TTC549 (cell line): ENCODE results near the gene PSORS1C2.

ENCODE experiments used
- FAIRE-seq: peaks from 2 replicates; lab custom pipeline; 2012; peaks lifted over from hg19 to GRCh38; lab: Jason Lieb, UNC

The PSORS1C2 gene

DNA sequence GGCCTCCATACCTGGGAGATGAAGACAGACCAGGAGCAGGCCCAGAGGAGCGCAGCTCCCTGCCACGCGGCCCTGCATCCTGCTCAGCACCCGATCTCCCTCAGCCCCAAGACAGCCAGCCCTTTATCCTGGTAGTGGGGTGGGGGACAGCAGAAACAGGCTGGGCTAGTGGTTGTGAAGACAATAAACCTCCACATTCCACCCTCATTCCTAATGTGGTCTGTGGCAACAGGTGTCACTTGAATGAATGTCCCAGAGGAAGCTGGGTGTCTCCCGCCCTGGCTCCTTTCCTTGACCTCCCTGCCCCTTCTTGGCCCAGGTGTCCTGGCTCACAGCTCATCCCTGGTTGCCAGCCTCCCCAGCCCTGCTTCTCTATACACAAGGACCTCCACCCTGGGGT, 26.4 kb downstream of the PSORS1C2 start, which contains the start of gene C6orf15:
Gene C6orf15 (minus strand): TSS at position 98 of the 400 bp plus-strand sequence. CDS start 20 bp downstream, at position 78.
- FAIRE-seq = no peak

DNA sequence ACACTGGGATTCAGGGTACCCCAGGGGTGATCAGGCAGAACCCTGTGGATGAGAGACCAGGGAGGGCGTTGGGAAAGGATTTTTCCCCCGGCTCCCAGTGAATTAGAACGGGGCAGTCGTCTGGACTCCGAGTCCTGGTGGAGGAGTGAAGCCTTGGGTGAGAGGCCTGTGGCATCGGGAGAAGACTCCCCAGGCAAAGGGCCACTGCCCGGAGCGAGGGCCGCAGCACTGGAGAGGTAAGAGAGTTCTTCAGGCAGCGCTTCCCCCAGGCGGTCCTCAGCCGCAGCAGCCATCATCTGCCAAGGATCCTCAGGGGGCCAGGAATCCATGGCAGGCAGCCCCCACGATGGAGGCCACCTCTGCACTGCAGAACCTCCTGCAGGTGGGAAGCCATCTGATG, 27.2 kb downstream of the PSORS1C2 start:
- no peak for FAIRE-seq

DNA sequence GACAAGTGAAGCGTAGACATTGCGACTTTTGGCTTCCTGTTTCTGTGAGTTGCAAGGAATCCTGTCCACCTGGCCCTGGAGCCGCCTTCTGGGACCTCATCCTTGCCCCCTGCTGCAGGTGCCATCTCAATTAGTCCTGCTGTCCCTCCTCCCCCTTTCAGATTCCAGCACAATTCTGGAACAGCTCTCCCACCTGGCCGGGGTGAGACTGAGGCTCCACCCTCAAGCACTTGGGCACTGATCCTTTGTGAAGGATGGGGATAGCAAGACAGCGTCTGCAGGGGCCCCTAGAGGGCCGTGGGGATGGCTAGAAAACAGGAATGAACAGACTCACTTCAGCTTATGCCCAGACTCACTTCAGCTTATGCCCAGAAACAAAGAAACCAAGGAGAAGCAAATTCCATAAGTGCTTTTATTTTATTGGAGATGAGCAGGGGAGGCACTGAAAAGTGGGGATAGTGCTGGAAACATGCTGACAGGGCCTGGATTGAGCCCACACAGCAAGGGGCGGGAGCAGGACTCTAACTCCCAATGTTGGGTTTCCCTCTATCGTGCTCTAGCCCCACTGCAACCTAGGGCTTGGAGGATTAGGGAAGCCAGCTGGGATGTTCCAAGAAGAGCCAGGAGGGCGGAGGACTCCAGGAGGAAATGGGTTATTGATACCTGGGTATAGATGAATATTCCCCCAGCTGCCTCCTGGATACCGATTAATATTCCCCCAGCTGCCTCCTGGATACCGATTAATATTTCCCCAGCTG, 27.9 kb downstream of the PSORS1C2 start:
- FAIRE-seq = no peak

DNA sequence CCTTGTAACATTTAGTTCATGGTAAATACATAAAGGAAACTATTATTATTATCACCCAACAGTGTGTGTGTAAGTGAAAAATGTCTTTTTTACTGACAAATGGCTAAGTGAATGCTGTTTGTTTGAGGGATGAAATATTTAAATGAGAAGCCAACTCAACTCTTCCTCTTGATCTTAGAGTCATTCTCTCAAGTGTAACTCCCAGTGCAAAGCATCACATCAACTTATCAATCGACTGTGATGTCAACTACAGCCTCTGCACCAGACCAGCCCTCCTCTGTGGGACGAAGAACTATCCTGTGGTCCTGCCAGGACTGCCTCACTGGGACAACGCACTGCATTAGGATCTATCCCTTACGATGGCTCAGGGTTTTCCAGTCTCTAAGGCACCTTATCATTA, 31.8 kb downstream of the PSORS1C2 start:
- FAIRE-seq = no peak

DNA sequence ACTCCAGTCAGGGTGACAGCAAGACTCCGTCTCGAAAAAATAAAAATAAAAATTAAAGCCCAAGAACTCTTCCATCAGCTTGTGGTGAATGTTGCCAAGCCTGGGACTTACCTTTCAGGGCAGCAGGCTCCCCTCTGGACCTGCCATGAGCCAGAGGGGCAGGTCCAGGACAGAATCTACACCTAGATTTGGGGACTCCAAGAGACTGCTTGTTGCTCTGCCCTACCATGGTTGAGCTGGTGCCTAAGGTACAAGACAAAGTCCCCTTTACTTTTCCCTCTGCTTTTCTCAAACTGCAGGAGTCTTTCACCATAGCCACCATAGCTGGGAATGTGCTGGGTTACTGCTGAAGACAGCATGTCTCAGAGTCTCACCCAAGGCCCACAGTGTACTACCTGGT, 35.7 kb downstream of the PSORS1C2 start:
- no peak for FAIRE-seq

DNA sequence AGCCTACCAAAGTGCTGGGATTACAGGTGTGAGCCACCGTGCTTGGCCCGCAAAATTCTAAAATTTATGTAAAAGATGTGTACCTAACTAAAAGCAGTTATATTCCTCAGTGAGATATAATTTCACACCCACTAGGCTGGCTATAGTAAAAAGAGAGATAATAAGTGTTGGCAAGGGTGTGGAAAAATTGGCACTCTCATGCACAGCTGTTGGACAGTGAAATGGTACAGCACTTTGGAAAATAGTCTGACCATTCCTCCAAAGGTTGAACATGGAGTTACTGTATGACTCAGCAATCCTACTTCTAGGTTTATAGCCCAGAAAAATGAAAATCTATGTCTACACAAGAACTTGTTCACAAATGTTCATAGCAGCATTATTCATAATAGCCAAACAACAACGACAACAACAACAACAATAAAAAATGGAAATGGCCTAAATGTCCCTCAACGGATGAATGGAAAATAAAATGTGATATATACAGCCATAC, 40.4 kb downstream of the PSORS1C2 start:
- no peak for FAIRE-seq

DNA sequence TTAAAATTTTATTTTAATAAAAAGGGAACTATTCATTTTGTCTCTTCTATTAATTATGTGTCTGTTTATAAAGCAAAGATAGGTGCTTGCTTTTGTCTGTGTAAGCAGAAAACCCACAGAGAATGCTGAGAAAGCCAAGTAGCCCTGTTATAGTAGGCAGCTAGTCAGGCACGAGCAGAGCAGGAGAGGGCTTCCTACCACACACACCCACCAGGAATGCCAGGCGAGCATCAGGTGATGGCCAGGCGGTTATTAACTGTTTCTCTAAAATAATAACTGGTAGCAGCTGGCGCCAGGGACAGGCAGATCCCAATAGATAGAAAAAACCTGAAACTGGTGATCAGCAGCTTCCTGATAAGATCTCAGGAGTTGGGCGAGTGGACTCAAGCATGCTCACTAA, 42.2 kb downstream of the PSORS1C2 start:
- no peak for FAIRE-seq

DNA sequence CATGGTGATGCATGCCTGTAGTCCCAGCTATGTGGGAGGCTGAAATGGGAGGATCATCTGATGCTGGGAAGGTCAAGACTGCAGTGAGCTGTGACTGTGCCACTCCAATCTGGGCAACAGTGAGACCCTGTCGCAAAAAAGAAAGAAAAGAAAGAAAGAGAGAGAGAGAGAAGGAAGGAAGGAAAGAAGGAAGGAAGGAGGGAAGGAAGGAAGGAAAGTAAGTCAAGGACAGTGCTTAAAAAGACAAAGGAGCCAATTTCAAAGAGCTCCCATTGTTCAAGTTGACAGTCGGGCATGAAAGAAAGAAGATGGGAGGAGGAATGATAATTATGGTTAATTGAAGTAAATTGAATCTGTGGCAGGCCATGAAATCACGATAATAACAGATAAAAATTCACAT, 42.7 kb downstream of the PSORS1C2 start:
- FAIRE-seq = no peak

DNA sequence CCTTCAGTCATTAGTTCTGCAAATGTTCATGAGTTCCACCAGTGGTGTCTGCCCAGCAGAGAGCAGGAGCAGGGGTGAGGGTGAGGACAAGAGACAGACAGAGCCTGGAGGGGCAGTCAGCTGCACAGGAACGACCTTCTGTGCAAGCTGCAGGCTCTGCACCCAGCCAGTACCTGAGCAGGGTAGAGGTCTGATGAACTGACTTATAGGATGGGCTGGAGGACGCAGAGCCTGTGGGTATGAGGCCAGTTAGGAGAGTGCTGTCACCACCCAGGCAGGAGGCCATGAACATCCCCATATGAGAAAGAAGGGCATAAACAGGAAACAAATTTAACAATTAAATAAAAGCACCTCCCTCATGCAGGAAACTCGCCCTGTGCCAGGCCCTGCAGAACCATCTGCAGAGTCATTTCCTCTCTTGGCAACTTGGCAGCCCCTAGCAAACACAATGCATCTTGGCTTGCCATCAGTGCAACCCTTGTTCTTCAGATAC, 44.4 kb downstream of the PSORS1C2 start:
- FAIRE-seq = no peak

DNA sequence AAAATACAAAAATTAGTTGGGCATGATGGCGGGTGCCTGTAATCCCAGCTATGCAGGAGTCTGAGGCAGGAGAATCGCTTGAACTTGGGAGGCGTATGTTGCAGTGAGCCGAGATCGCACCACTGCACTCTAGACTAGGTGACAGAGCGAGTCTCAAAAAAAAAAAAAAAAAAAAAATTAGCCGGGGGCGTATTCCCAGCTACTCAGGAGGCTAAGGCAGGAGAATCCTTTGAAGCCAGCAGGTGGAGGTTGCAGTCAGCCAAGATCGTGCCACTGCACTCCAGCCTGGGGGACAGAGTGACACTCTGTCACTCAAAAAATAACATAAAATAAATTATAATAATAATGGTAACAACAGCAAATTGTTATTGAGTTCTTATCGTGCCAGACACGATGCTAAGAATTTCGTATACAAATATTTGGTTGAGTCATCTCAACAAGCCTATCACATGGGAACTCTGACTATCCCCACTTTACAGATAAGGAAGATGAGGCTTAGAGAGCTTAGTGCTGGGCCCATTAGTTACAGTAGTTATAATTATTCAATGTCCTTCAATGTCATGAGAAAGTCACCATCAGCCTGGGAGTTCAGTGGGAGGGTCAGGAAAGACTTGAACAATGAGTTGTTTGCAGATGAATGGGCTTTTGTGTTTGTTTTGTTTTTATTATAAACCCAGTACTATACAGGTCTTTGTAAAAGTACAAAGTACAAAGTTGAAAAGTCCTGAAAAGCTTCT, 45.9 kb downstream of the PSORS1C2 start:
- no peak for FAIRE-seq

DNA sequence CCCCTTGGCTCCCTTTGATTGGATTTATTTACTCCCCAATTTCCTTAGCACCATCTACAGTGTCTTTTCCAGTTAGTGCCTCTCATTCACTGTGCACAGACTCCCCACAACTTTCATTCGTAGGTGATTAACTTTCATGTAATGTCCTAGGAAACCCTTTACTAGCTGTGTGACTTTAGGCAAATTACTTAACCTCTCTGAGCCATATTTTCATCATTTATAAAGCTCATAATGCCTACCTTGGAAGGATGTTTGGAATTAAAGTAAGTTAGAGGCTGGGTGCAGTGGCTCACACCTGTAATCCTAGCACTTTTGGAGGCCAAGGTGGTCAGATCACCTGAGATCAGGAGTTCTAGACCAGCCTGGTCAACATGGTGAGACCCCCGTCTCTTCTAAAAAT, 46.6 kb downstream of the PSORS1C2 start:
- FAIRE-seq = no peak

DNA sequence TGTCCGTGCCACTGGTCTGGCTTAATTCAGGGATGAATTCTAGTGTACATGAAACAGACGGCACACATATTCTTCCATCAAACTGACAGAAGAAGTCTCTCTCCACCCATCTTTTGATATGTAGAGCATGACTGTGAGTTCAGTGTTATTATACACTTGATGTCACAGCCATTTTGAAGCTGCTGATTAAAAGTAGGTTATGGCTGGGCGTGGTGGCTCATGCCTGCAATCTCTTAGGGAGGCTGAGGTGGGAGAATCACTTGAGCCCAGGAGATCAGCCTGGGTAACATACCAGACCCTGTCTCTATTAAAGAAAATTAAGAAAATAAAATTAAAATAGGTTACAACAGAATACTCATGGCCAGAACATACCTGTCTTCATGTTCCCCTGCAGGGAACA, 47.2 kb downstream of the PSORS1C2 start:
- no peak for FAIRE-seq

DNA sequence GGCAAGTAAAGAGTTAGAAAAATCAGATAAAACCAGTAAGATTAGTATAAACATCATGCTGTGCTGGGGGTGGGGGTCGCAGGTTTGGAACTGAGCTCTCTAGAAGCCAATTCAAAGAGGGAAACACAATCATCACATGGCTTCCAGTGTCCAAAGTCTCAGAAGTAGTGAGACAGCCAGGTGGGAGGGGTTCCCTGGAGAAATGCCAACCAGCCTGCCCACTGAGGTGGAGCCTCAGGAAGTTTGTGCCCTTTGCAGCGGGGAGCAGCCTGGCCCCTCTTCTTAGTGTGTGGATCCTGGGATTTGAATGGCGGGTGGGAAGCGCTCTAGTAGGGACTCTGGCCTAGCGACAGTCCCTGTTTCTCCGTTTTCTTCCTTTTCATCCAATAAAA, 47.9 kb downstream of the PSORS1C2 start:
- no peak for FAIRE-seq

DNA sequence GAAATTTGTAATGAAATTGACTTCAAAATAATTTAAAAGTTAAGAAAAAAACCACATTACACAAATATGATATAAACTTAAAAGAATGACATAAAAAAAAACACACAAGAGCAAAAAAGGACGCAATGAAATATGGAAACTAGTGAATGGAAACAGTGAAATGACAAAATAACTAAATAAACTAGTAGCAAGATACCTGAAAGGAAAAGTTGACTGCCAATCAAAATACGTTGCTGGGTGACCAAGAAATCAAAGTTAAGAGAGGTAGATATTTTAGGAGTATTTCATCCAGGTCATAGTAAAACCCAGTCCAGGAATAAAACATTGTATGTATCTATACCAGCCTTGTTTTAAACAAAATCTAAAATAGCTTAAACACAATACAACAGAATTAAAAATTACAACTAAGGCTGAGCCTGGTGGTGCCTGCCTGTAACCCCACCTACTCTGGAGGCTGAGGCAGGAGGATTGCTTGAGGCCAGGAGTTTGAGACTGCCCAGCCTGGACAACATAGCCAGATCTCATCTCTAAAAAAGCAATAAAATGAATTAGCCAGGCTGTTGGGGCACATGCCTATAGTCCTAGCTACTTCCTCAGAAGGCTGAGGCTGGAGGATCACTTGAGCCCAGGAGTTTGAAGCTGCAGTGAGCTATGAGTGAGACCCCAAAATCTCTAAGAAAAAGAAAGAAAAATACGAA, 48.4 kb downstream of the PSORS1C2 start:
- no peak for FAIRE-seq
